Ovary (tissue), 9 donors: Measurements from ENCODE around the gene MORN3. TPM values are rescaled to one million over a fixed set of nuclear protein-coding genes. Genes with fewer than 3 reads are reported as not detected.

ENCODE experiments used
- DNase-seq, 5 donors: peaks; one replicate each; pipeline ENCODE4 v3.0.0-alpha.2; 2019 to 2020
- H3K27ac ChIP-seq, 2 donors: fragments of 200-600 bp; one replicate each; pipeline versions ENCODE4 v1.5.1 to v1.8.0; 2019 to 2022
- H3K27me3 ChIP-seq: fragments of 200-600 bp; one replicate; pipeline ENCODE4 v1.8.0; 2022
- H3K36me3 ChIP-seq: fragments of 200-600 bp; sonication (generic); one replicate; pipeline ENCODE4 v1.5.1; 2019
- H3K4me1 ChIP-seq: one replicate; pipeline ENCODE4 v1.8.1; 2013; ENCODE audit warnings: mild to moderate bottlenecking, moderate library complexity; ENCODE audit not compliant: insufficient read depth
- H3K4me3 ChIP-seq: fragments of 200-600 bp; sonication (generic); one replicate; pipeline ENCODE4 v1.5.1; 2017
- H3K9me3 ChIP-seq, 2 donors: fragments of 200-600 bp in 1 of 2; sonication (generic) in 1 of 2; one replicate each; pipeline versions ENCODE4 v1.5.1 to v1.8.1; 2013 to 2019; ENCODE audit warnings: mild to moderate bottlenecking in 1 of 2, moderate library complexity in 1 of 2
- CTCF ChIP-seq, 3 donors: fragments of 450-650 bp in 2 of 3; fragments of 200-600 bp in 1 of 3; IDR thresholded peaks; one replicate each; pipeline versions ENCODE4 v1.5.1 to v1.8.0; 2016 to 2022; ENCODE audit warnings: antibody characterized with exemption in 3 of 3, mild to moderate bottlenecking in 1 of 3
- EP300 ChIP-seq: sonication (generic); formaldehyde crosslinking; IDR thresholded peaks from one replicate; pipeline ENCODE4 v1.6.1; 2017; ENCODE audit warnings: antibody characterized with exemption
- POLR2A ChIP-seq: fragments of 450-650 bp; IDR thresholded peaks from one replicate; pipeline ENCODE4 v1.6.1; 2017; ENCODE audit warnings: antibody characterized with exemption, mild to moderate bottlenecking, moderate library complexity
- WGBS, 3 donors: extraction: QIAGEN DNeasy Blood & Tissue Kit in 1 of 3; methylation state at CpG; one replicate each; pipeline versions ENCODE4 v1.1.5 to v1.1.7; 2013 to 2017; 5-methylcytosine and 5-hydroxymethylcytosine counted together
- intact Hi-C, 4 donors: fragments of 100-400 bp; cut with DNase I; formaldehyde crosslinking; loops; one replicate each; pipeline versions ENCODE4 v1.11.0 to v1.15.1; 2022 to 2023
- polyA plus RNA-seq, 2 donors: library from polyadenylated mRNA; stranded (reverse); fragments of 200-250 nt in 1 of 2; fragments of 350-450 nt in 1 of 2; fragmentation: Illumina TruSeq in 1 of 2; extraction: RNeasy Lipid Tissue Mini Kit (QIAGEN cat#74804) in 1 of 2; gene quantifications; one replicate each; pipeline ENCODE4 v1.2.3, GENCODE V29; 2013 to 2014
- total RNA-seq, 7 donors: library from RNA; depleted of rRNA in 2 of 7; stranded (reverse); fragments of >200 nt in 2 of 7; fragmentation: NEBNext Ultra II Directional in 3 of 7; extraction: Animal tissue kit (Norgen Biotek cat#: 25700) in 3 of 7; gene quantifications; one replicate each; pipeline versions ENCODE4 v1.1.0 to v1.2.4, GENCODE V29; 2016 to 2023
- donor health status: DM: no; HTN: no; CAD: no; lungs with moderate emphysema.
- donor health status: DM: no; HTN: no; CAD: no.
- donor health status: Bipolar disorder and iron deficiency.
- donor health status: DM: yes; HTN: yes; CAD: no.
- donor health status: DM: no; HTN: no; CAD: no.
- donor health status: DM: yes; HTN: yes; CAD: no.

MORN3 gene
- total and polyA plus RNA-seq, 9 donors: 0.08 to 3.2 (median 0.65) TPM

GRCh38 chr12:121713793-121714192, 44.3 kb upstream of the MORN3 start:
- peaks cover 6% of the 10 kb centered on the region for H3K4me1 ChIP-seq
- H3K27me3 ChIP-seq: no peaks in the 10 kb centered on the region
- no peak for DNase-seq
- intact Hi-C loops: no loop called here
- no peaks in the 10 kb centered on the region for H3K36me3 ChIP-seq
- no peak overlapping the region for H3K27ac ChIP-seq
- TF ChIP-seq CTCF (IDR thresholded peaks at IDR 0.05) (no peak), EP300 (no peak), POLR2A (no peak)
- H3K9me3 ChIP-seq: no peaks in the 10 kb centered on the region
- no peak overlapping the region for H3K4me3 ChIP-seq
- 27 to 41% (median 37%) methylated on average over 6 of the region's 6 CpGs for WGBS, 3 donors

- TF ChIP-seq POLR2A: no peak
- no peak for TF ChIP-seq CTCF (IDR thresholded peaks at IDR 0.05)
- TF ChIP-seq EP300: no peak
- 3 to 4% (median 4%) methylated on average over 14 of the region's 14 CpGs for WGBS, 3 donors
- H3K27ac ChIP-seq: peak overlapping the region; percentile 42 to 57
- no peaks in the 10 kb centered on the region for H3K27me3 ChIP-seq
- H3K36me3 ChIP-seq: no peaks in the 10 kb centered on the region
- peak overlapping the region; percentile 81 for H3K4me3 ChIP-seq
- peaks cover 6% of the 10 kb centered on the region for H3K4me1 ChIP-seq
- intact Hi-C loops: no loop called here
- H3K9me3 ChIP-seq: no peaks in the 10 kb centered on the region
- DNase-seq: peak; percentile 47 to 72 (median 59)
Observed at GRCh38 chr12:121713257-121713777, 43.9 kb upstream of the MORN3 start.

- peak; percentile 81 to 94 (median 87) for DNase-seq
- TF ChIP-seq POLR2A (peak; percentile 77), CTCF (IDR thresholded peaks at IDR 0.05) (no peak), EP300 (no peak)
- no peaks in the 10 kb centered on the region for H3K27me3 ChIP-seq
- peaks cover 6% of the 10 kb centered on the region for H3K4me1 ChIP-seq
- 0 to 1% (median 0%) methylated on average over 19 to 74 of the region's 74 CpGs for WGBS, 3 donors
- no peaks in the 10 kb centered on the region for H3K9me3 ChIP-seq
- peak within 1 kb of the TSS; percentile 42 to 57 for H3K27ac ChIP-seq
- intact Hi-C loops: no loop called here
- H3K4me3 ChIP-seq: peak within 1 kb of the TSS; percentile 81
- H3K36me3 ChIP-seq: no peaks in the 10 kb centered on the region
Observed at GRCh38 chr12:121712461-121713256, 43.2 kb upstream of the MORN3 start, which contains the start of gene TMEM120B. Gene TMEM120B, plus strand, starts transcription at chr12:121712752. Its CDS starts 144 bp downstream, at chr12:121712896.

GRCh38 chr12:121712190-121712460, 42.7 kb upstream of the MORN3 start:
- H3K9me3 ChIP-seq: no peaks in the 10 kb centered on the region
- TF ChIP-seq POLR2A (no peak), CTCF (IDR thresholded peaks at IDR 0.05) (no peak), EP300 (no peak)
- intact Hi-C loops: no loop called here
- no peaks in the 10 kb centered on the region for H3K36me3 ChIP-seq
- WGBS, 3 donors: 0% methylated on average over 16 of the region's 16 CpGs
- peaks cover 6% of the 10 kb centered on the region for H3K4me1 ChIP-seq
- no peak for DNase-seq
- H3K27me3 ChIP-seq: no peaks in the 10 kb centered on the region
- H3K27ac ChIP-seq: peak overlapping the region in 1 of 2 donors; percentile 26
- H3K4me3 ChIP-seq: peak overlapping the region; percentile 81
